AG09319 (cell line): ENCODE measurements around the gene STPG4.

Experiments used
- DNase-seq: peaks from one replicate; pipeline ENCODE4 v3.0.0-alpha.2; 2010; ENCODE audit warnings: low read depth; ENCODE audit errors: extremely low read depth
- TF ChIP-seq, protein P1 (sequence below): IDR thresholded peaks from 2 replicates; pipeline ENCODE4 v1.5.1; 2011; ENCODE audit warnings: low read depth, mild to moderate bottlenecking, inconsistent platforms, low read length, moderate library complexity

Gene STPG4

DNA sequence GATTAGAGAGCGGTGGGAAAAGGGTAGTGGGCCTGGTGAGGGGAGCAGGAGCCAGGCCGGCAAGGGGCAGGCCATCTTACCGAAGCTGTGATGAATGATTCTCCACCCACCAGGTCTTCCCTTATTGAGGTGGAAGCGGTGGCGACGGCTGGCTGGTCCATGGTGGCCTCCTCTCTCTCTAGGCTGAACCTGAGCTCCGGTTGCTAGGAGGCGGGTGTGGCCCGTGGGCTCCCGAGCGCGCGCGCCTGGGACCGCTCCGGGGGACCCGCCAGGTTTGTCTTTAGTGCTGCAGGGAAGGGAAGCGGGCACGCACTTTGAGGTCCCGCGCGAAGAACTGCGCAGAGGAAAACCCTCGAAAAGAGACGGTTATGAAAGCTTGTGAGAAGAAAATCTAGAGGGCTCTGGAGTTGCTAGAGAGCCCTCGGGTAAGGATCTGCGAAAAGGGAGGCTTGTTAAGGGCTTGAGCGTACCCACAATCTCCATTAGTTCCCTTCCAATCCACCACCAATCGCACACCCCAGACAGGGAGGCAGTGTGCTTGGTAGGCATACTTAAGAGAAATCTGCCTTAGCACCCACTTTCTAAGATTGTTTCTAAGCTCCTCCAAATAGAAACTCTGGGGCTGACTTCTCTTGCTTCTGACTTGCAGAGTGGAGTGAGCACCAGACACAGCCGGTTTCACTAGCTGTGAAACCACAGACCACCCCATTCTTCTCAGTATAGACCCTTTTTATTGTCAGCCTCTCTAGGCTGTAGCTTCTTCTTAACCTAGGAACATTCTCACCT lies at the start of gene STPG4:
Gene STPG4, minus strand, starts transcription at position 218 of the 786 bp plus-strand sequence. Its CDS starts 57 bp downstream, at position 161.
- TF ChIP-seq, protein P1, sequence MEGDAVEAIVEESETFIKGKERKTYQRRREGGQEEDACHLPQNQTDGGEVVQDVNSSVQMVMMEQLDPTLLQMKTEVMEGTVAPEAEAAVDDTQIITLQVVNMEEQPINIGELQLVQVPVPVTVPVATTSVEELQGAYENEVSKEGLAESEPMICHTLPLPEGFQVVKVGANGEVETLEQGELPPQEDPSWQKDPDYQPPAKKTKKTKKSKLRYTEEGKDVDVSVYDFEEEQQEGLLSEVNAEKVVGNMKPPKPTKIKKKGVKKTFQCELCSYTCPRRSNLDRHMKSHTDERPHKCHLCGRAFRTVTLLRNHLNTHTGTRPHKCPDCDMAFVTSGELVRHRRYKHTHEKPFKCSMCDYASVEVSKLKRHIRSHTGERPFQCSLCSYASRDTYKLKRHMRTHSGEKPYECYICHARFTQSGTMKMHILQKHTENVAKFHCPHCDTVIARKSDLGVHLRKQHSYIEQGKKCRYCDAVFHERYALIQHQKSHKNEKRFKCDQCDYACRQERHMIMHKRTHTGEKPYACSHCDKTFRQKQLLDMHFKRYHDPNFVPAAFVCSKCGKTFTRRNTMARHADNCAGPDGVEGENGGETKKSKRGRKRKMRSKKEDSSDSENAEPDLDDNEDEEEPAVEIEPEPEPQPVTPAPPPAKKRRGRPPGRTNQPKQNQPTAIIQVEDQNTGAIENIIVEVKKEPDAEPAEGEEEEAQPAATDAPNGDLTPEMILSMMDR, result no peak
- no peak for DNase-seq

DNA sequence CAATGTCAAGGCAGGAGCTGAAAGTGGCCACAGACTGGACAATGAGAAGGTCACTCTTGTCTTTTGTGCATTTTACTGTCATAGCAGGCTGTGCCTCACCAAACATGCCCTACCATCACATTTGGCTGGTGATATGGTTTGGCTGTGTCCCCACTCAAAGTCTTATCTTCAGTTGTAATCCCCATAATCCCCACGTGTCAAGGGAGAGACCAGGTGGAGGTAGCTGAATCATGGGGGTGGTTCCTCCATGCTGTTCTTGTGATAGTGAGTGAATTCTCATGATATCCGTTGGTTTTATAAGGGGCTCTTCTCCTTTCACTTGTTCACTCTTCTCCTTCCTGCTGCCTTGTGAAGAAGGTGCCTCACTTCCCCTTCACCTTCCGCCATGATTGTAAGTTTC lies 49.6 kb upstream of the STPG4 start:
- DNase-seq, result no peak
- TF ChIP-seq, protein P1, result no peak

DNA sequence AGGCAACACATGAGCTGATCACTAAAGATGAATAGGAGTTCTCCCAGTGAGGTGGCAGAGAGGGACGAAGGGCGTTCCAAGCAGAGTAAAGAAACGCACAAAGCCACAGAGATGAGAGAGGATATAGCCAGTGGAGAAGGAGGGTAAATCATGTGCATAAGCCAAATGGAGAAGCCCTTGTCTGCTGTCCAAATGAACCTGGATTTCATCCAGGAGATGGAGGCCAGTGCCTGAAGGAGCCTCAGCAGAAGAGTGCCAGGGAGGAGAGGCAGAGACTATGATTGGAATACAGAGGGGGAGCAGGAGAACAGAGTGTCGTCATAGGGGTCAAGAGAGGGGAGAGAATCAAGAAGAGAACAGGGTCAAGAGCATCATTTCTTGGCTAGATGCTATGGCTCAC lies 48.9 kb upstream of the STPG4 start:
- TF ChIP-seq, protein P1, result no peak
- DNase-seq, result no peak

GRCh38 chr2:47201224-47201623 lies 46.1 kb upstream of the STPG4 start:
- DNase-seq, result no peak
- TF ChIP-seq, protein P1, result no peak

- DNase-seq, result peak; percentile 94
- TF ChIP-seq, protein P1, result no peak
These were observed 43.9 kb upstream of the STPG4 start for GRCh38 chr2:47198985-47199451.

DNA sequence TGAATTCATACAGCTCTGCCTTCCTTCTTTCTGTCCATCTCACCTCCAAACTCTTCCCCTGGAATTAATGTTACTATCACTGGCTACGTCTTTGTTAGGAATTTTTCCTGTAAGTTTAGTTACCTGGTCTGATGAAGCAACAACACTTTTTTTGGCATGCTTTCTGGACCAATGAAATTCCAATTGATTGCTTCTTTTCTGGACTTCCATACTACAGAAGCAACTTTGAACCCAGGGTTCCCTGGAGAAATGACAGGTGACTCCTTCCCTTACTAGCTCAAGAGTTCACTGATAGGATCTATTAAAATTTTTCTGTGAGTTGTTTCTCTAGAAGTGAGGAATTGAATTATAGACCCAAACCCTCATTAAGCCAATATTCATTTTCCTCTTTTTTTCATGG lies 41.4 kb upstream of the STPG4 start:
- DNase-seq, result no peak
- TF ChIP-seq, protein P1, result no peak

GRCh38 chr2:47196046-47196445 lies 40.9 kb upstream of the STPG4 start:
- TF ChIP-seq, protein P1, result no peak
- no peak for DNase-seq
